ENCODE data around the gene INSYN1. TPM values are rescaled to one million over a fixed set of nuclear protein-coding genes. Genes with fewer than 3 reads are reported as not detected.

Gene INSYN1
- total and polyA plus RNA-seq, 2 of the 13 experiments (the other 11 are each of a cell fraction or from before 2014, with no cell fraction given) = not detected

Other genes starting within 250 kb of the INSYN1 start
- 57.7 and 110 TPM in 2 replicates for gene NPTN, start 120.0 kb downstream of the INSYN1 start, total RNA-seq (2016; rRNA removed; fragmentation: Illumina TruSeq; extraction: Trizol)
- gene NPTN, start 120.0 kb downstream of the INSYN1 start, polyA plus RNA-seq (2011; rRNA removed) = 77.8 and 78.0 TPM in 2 replicates
- 32.4 and 55.2 TPM in 2 replicates for gene CD276, start 69.0 kb downstream of the INSYN1 start, total RNA-seq (2016; rRNA removed; fragmentation: Illumina TruSeq; extraction: Trizol)
- 24.6 and 28.0 TPM in 2 replicates for gene CD276, start 69.0 kb downstream of the INSYN1 start, polyA plus RNA-seq (2011; rRNA removed)
- not detected in 2 replicates for gene TBC1D21, start 120.2 kb upstream of the INSYN1 start, total RNA-seq (2016; rRNA removed; fragmentation: Illumina TruSeq; extraction: Trizol)
- gene TBC1D21, start 120.2 kb upstream of the INSYN1 start, polyA plus RNA-seq (2011; rRNA removed) = not detected in 2 replicates
- 0.51 TPM in 1 of 2 replicates, not detected in the other for gene LOXL1, start 173.1 kb upstream of the INSYN1 start, total RNA-seq (2016; rRNA removed; fragmentation: Illumina TruSeq; extraction: Trizol)
- gene LOXL1, start 173.1 kb upstream of the INSYN1 start, polyA plus RNA-seq (2011; rRNA removed) = 0.16 and 1.3 TPM in 2 replicates
- 2.7 and 3.7 TPM in 2 replicates for gene STOML1, start 238.9 kb upstream of the INSYN1 start, total RNA-seq (2016; rRNA removed; fragmentation: Illumina TruSeq; extraction: Trizol)
- gene STOML1, start 238.9 kb upstream of the INSYN1 start, polyA plus RNA-seq (2011; rRNA removed) = 3.5 TPM in 2 replicates
- 2.9 and 3.9 TPM in 2 replicates for gene PML, start 241.4 kb upstream of the INSYN1 start, total RNA-seq (2016; rRNA removed; fragmentation: Illumina TruSeq; extraction: Trizol)
- gene PML, start 241.4 kb upstream of the INSYN1 start, polyA plus RNA-seq (2011; rRNA removed) = 2.9 and 3.9 TPM in 2 replicates

Measured in HepG2 (cell line).